Ascending aorta (tissue), 2 donors: Measurements from ENCODE around the gene LYRM1. TPM values are rescaled to one million over a fixed set of nuclear protein-coding genes. Genes with fewer than 3 reads are reported as not detected.

Experiments
- DNase-seq, 2 donors: peaks; one replicate each; pipeline ENCODE4 v3.0.0-alpha.2; 2019; ENCODE audit warnings: low spot score in 2 of 2
- H3K27ac ChIP-seq, 2 donors: fragments of 200-600 bp; sonication (generic); one replicate each; pipeline ENCODE4 v1.5.1; 2016 to 2017; ENCODE audit warnings: mild to moderate bottlenecking in 1 of 2
- H3K27me3 ChIP-seq: fragments of 200-600 bp; sonication (generic); one replicate; pipeline ENCODE4 v1.5.1; 2017
- H3K36me3 ChIP-seq, 2 donors: fragments of 200-600 bp; sonication (generic); one replicate each; pipeline ENCODE4 v1.5.1; 2016
- H3K4me1 ChIP-seq, 2 donors: fragments of 200-600 bp; sonication (generic); one replicate each; pipeline ENCODE4 v1.5.1; 2016 to 2017; ENCODE audit warnings: mild to moderate bottlenecking in 1 of 2
- H3K4me3 ChIP-seq, 2 donors: fragments of 200-600 bp; sonication (generic); one replicate each; pipeline ENCODE4 v1.5.1; 2016 to 2017; ENCODE audit warnings: mild to moderate bottlenecking in 1 of 2
- H3K9me3 ChIP-seq, 2 donors: fragments of 200-600 bp; sonication (generic); one replicate each; pipeline ENCODE4 v1.5.1; 2016
- intact Hi-C: fragments of 100-400 bp; cut with DNase I; formaldehyde crosslinking; loops from one replicate; pipeline ENCODE4 v1.15.1; 2023
- total RNA-seq: library from RNA; depleted of rRNA; stranded (reverse); fragments of >200 nt; gene quantifications from one replicate; pipeline ENCODE4 v1.1.0, GENCODE V29; 2016
- TF ChIP-seq, protein P1 (sequence below), 3 experiments: fragments of 200-600 bp in 2 of 3; fragments of 450-650 bp in 1 of 3; sonication (generic) in 2 of 3; IDR thresholded peaks; one replicate each; pipeline ENCODE4 v1.5.1; 2016 to 2019; ENCODE audit warnings: antibody characterized with exemption in 3 of 3, mild to moderate bottlenecking in 1 of 3, moderate library complexity in 1 of 3

Gene LYRM1
- total RNA-seq, 1 donor from 2014 or later: 3.9 TPM

- Histone ChIP-seq H3K27me3 (no peaks in the 10 kb centered on the region), H3K4me3 (no peak overlapping the region), H3K36me3 (no peaks in the 10 kb centered on the region), H3K9me3 (no peaks in the 10 kb centered on the region), H3K4me1 (peaks cover 26 to 68% of the 10 kb centered on the region in 2 donors), H3K27ac (peak overlapping the region; percentile 96 to 100)
- TF ChIP-seq, protein P1, sequence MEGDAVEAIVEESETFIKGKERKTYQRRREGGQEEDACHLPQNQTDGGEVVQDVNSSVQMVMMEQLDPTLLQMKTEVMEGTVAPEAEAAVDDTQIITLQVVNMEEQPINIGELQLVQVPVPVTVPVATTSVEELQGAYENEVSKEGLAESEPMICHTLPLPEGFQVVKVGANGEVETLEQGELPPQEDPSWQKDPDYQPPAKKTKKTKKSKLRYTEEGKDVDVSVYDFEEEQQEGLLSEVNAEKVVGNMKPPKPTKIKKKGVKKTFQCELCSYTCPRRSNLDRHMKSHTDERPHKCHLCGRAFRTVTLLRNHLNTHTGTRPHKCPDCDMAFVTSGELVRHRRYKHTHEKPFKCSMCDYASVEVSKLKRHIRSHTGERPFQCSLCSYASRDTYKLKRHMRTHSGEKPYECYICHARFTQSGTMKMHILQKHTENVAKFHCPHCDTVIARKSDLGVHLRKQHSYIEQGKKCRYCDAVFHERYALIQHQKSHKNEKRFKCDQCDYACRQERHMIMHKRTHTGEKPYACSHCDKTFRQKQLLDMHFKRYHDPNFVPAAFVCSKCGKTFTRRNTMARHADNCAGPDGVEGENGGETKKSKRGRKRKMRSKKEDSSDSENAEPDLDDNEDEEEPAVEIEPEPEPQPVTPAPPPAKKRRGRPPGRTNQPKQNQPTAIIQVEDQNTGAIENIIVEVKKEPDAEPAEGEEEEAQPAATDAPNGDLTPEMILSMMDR (IDR thresholded peaks at IDR 0.05): no peak
- no peak for DNase-seq
- intact Hi-C loops: no loop called here
Measured at GRCh38 chr16:20910781-20911321, 10.3 kb downstream of the LYRM1 start.

DNA sequence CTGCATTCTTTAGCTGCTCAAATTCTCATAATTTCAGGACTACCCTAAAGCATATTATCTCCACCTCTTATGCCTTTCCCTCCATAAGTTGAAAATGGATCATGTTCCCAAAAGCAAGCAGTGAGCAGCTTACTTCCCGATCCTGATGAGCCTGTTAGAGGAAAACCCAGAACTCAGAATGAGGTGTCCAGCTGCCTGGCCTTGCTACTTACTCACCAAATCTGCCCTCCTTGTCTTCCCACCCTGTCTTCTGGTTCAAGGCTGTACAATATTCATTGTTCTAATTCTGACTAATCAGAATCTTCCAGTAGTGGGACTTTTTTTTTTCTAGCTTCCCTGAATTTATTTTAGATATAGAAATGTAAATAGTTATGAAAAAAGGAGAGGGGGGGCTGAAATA lies 10.8 kb downstream of the LYRM1 start:
- intact Hi-C loops: no loop called here
- H3K4me3 ChIP-seq: no peak overlapping the region
- H3K27ac ChIP-seq: peak overlapping the region; percentile 96 to 100
- no peaks in the 10 kb centered on the region for H3K36me3 ChIP-seq
- DNase-seq: no peak
- TF ChIP-seq, protein P1 (IDR thresholded peaks at IDR 0.05): no peak
- H3K27me3 ChIP-seq: no peaks in the 10 kb centered on the region
- no peaks in the 10 kb centered on the region for H3K9me3 ChIP-seq
- peaks cover 22 to 65% of the 10 kb centered on the region in 2 donors for H3K4me1 ChIP-seq

- TF ChIP-seq, protein P1 (IDR thresholded peaks at IDR 0.05): no peak
- Histone ChIP-seq H3K9me3 (no peaks in the 10 kb centered on the region), H3K4me3 (no peak overlapping the region), H3K27ac (no peak overlapping the region), H3K36me3 (peaks cover 3% of the 10 kb centered on the region in 2 donors), H3K4me1 (peaks cover 16 to 25% of the 10 kb centered on the region in 2 donors), H3K27me3 (no peaks in the 10 kb centered on the region)
- no peak for DNase-seq
- intact Hi-C loops: no loop called here
Measured at GRCh38 chr16:20916289-20916688, 15.7 kb downstream of the LYRM1 start.

- intact Hi-C loops: no loop called here
Measured at GRCh38 chr16:20916942-20917341, 16.4 kb downstream of the LYRM1 start.

DNA sequence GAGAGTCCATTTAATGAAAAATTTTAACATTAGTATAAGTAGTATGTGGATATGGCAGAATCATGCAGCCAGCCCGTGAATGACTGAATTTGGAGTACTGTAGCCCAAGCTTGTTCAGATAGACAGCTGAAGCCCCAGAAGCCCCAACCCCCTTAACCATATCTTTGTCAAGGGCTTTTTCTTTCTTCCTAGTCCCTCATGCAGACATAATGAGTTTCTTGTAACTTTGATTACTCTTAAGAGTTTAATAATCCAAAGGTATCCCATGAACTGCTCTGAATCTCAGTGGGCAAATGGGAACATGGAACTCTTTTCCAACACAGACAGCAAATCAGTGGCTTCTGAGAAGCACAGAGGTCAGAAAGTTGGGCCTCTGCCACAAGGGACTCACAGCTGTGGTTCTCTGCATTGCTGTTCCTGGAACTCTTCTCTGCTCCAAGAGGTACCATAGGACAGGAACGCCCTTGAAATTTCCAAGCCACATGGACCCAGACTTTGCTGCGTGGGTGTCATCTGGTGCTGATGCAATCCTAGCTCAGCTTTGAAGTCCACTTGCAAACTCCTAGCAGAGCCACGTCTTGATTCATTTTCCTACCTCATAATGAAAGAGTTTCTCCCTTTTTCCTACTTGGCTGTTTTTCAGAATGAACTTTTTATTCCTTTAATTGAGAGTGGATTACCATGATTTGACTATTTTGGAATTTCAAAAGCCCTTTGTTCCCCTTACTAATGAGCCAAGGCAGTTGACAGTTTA lies 18.1 kb downstream of the LYRM1 start:
- Histone ChIP-seq H3K27ac (peak overlapping the region; percentile 0 to 20), H3K9me3 (no peaks in the 10 kb centered on the region), H3K27me3 (no peaks in the 10 kb centered on the region), H3K4me3 (no peak overlapping the region), H3K4me1 (peaks cover 3 to 5% of the 10 kb centered on the region in 2 donors), H3K36me3 (peaks cover 3 to 12% of the 10 kb centered on the region in 2 donors)
- DNase-seq: peak in 1 of 2 donors; percentile 72
- intact Hi-C loops: no loop called here
- TF ChIP-seq, protein P1 (IDR thresholded peaks at IDR 0.05): no peak

More at GRCh38 chr16:20916942-20917341, 16.4 kb downstream of the LYRM1 start:
- H3K27ac ChIP-seq: no peak overlapping the region
- H3K9me3 ChIP-seq: no peaks in the 10 kb centered on the region
- H3K4me1 ChIP-seq: peaks cover 9 to 18% of the 10 kb centered on the region in 2 donors
- no peak overlapping the region for H3K4me3 ChIP-seq
- no peaks in the 10 kb centered on the region for H3K27me3 ChIP-seq
- H3K36me3 ChIP-seq: peaks cover 3 to 10% of the 10 kb centered on the region in 2 donors
- TF ChIP-seq, protein P1 (IDR thresholded peaks at IDR 0.05): no peak
- no peak for DNase-seq
